H1 (cell line): ENCODE results near the gene KCNIP3.

ENCODE experiments used
- CTCF ChIP-seq, 3 experiments: IDR thresholded peaks; 1 replicate in 2 of 3; 2 replicates in 1 of 3; pipeline versions ENCODE4 v1.5.1 to v1.6.1; 2011; ENCODE audit warnings: low read length in 3 of 3, mild to moderate bottlenecking in 3 of 3, inconsistent platforms in 2 of 3, low read depth in 1 of 3, moderate library complexity in 1 of 3; ENCODE audit not compliant: insufficient read depth in 1 of 3; ENCODE audit errors: control extremely low read depth in 1 of 3
- GABPA ChIP-seq: IDR thresholded peaks from 2 replicates; pipeline ENCODE4 v1.6.1; 2011; ENCODE audit warnings: mild to moderate bottlenecking, low read length, moderate library complexity, borderline replicate concordance; ENCODE audit not compliant: insufficient read depth
- POLR2A ChIP-seq, 2 experiments: IDR thresholded peaks; 1 replicate in 1 of 2; 2 replicates in 1 of 2; pipeline ENCODE4 v1.6.1; 2011; ENCODE audit warnings: low read depth in 2 of 2, low read length in 2 of 2, mild to moderate bottlenecking in 2 of 2; ENCODE audit errors: control extremely low read depth in 1 of 2
- RAD21 ChIP-seq, 2 experiments: IDR thresholded peaks in 1 of 2; conservative IDR thresholded peaks in 1 of 2; 2 replicates each; pipeline ENCODE4 v1.6.1; 2011; ENCODE audit warnings: low read depth in 2 of 2, low read length in 2 of 2, improper control_type of control experiment in 1 of 2, inconsistent platforms in 1 of 2, mild to moderate bottlenecking in 1 of 2, moderate library complexity in 1 of 2
- TEAD4 ChIP-seq: IDR thresholded peaks from 2 replicates; pipeline ENCODE4 v1.6.1; 2012; ENCODE audit warnings: low read depth, low read length, inconsistent platforms, mixed read lengths
- USF2 ChIP-seq: IDR thresholded peaks from 2 replicates; pipeline ENCODE4 v1.6.1; 2011; ENCODE audit warnings: low read length, improper control_type of control experiment

- TF ChIP-seq POLR2A (IDR thresholded peaks at IDR 0.05; ENCODE audit: control extremely low read depth in 1 of 2, low read depth in 2 of 2, low read length in 2 of 2) (no peak), RAD21 (IDR thresholded peaks at IDR 0.05 in 1 of 2, conservative IDR thresholded peaks at IDR 0.05 in 1 of 2; ENCODE audit: low read depth in 2 of 2, low read length in 2 of 2) (no peak), USF2 (no peak), CTCF (IDR thresholded peaks at IDR 0.05; ENCODE audit: control extremely low read depth in 1 of 3, insufficient read depth in 1 of 3, low read depth in 1 of 3, low read length in 3 of 3) (no peak), GABPA (no peak), TEAD4 (no peak)
These were observed 24.4 kb upstream of the KCNIP3 start for GRCh38 chr2:95272781-95273180.
